Ramos (cell line): ENCODE data around the gene ZFPM1.
"Not testable (repeated sequence)": the region's sequence is repeated elsewhere in the genome, so short reads cannot be mapped to it uniquely, and the experiment has no call there.

Source experiments
- in situ Hi-C: fragments of 300-500 bp; cut with MboI; formaldehyde crosslinking; loops from one replicate; pipeline ENCODE4 v1.14.3; 2022; ENCODE audit warnings: low sequenced_read_pairs; ENCODE audit not compliant: unreplicated experiment

The ZFPM1 gene

GRCh38 chr16:88475037-88475436 lies 22.0 kb downstream of the ZFPM1 start:
- in situ Hi-C loops, result no loop called here

GRCh38 chr16:88476203-88476602 lies 23.1 kb downstream of the ZFPM1 start:
- in situ Hi-C loops, result no loop called here

- in situ Hi-C loops, result no loop called here
Observed at GRCh38 chr16:88476817-88477397, 23.8 kb downstream of the ZFPM1 start.

- in situ Hi-C loops, result no loop called here
Observed at GRCh38 chr16:88477631-88478519, 24.8 kb downstream of the ZFPM1 start.

GRCh38 chr16:88478889-88479792 lies 26.1 kb downstream of the ZFPM1 start:
- in situ Hi-C loops, result no loop called here

- in situ Hi-C loops, result no loop called here
Observed at GRCh38 chr16:88479793-88480760, 27.0 kb downstream of the ZFPM1 start.

GRCh38 chr16:88480829-88481228 lies 27.7 kb downstream of the ZFPM1 start:
- in situ Hi-C loops, result no loop called here

GRCh38 chr16:88481851-88482250 lies 28.8 kb downstream of the ZFPM1 start:
- in situ Hi-C loops, result no loop called here

- in situ Hi-C loops, result no loop called here
Observed at GRCh38 chr16:88482630-88483391, 29.7 kb downstream of the ZFPM1 start.

GRCh38 chr16:88483392-88483641 lies 30.2 kb downstream of the ZFPM1 start:
- in situ Hi-C loops, result no loop called here

- in situ Hi-C loops, result no loop called here
Observed at GRCh38 chr16:88484505-88485365, 31.7 kb downstream of the ZFPM1 start.

GRCh38 chr16:88485366-88485741 lies 32.3 kb downstream of the ZFPM1 start:
- in situ Hi-C loops, result not testable (repeated sequence)

- in situ Hi-C loops, result no loop called here
Observed at GRCh38 chr16:88486398-88487123, 33.5 kb downstream of the ZFPM1 start.

- in situ Hi-C loops, result no loop called here
Observed at GRCh38 chr16:88487124-88487432, 34.0 kb downstream of the ZFPM1 start.

GRCh38 chr16:88487920-88488851 lies 35.1 kb downstream of the ZFPM1 start:
- in situ Hi-C loops, result no loop called here

- in situ Hi-C loops, result no loop called here
Observed at GRCh38 chr16:88489163-88489741, 36.2 kb downstream of the ZFPM1 start.
